ENCODE measurements around the gene LYSMD4. TPM values are rescaled to one million over a fixed set of nuclear protein-coding genes. Genes with fewer than 3 reads are reported as not detected.

Gene LYSMD4
- total RNA-seq, 1 donor from 2014 or later: 10.6 TPM

- H3K4me1 ChIP-seq: peaks cover 14% of the 10 kb centered on the region
- DNase-seq: no peak
- no peak overlapping the region for H3K27ac ChIP-seq
- intact Hi-C loops (cut with DNase I): no loop called here
- no peaks in the 10 kb centered on the region for H3K27me3 ChIP-seq (ENCODE audit: low read depth)
- no peaks in the 10 kb centered on the region for H3K9me3 ChIP-seq
- ATAC-seq: no peak
- H3K36me3 ChIP-seq: no peaks in the 10 kb centered on the region
- no peak for TF ChIP-seq CTCF (IDR thresholded peaks at IDR 0.05)
- H3K4me3 ChIP-seq: no peak overlapping the region
Observed at GRCh38 chr15:99721896-99722295, 11.3 kb downstream of the LYSMD4 start.

GRCh38 chr15:99721104-99721778 lies 12.0 kb downstream of the LYSMD4 start:
- Histone ChIP-seq H3K27ac (no peak overlapping the region), H3K27me3 (ENCODE audit: low read depth) (no peaks in the 10 kb centered on the region), H3K9me3 (no peaks in the 10 kb centered on the region), H3K4me1 (peaks cover 14% of the 10 kb centered on the region), H3K36me3 (no peaks in the 10 kb centered on the region), H3K4me3 (no peak overlapping the region)
- TF ChIP-seq CTCF (IDR thresholded peaks at IDR 0.05): no peak
- intact Hi-C loops (cut with DNase I): no loop called here
- ATAC-seq (peak; percentile 81 to 91), DNase-seq (no peak)

GRCh38 chr15:99720533-99720932 lies 12.7 kb downstream of the LYSMD4 start:
- no peak overlapping the region for H3K27ac ChIP-seq

GRCh38 chr15:99719096-99719541 lies 14.1 kb downstream of the LYSMD4 start:
- intact Hi-C loops (cut with DNase I): no loop called here
- Histone ChIP-seq H3K9me3 (no peaks in the 10 kb centered on the region), H3K4me1 (peaks cover 14% of the 10 kb centered on the region), H3K36me3 (peaks cover 19% of the 10 kb centered on the region), H3K27ac (no peak overlapping the region), H3K4me3 (no peak overlapping the region), H3K27me3 (ENCODE audit: low read depth) (no peaks in the 10 kb centered on the region)
- TF ChIP-seq CTCF (IDR thresholded peaks at IDR 0.05): no peak
- ATAC-seq (no peak), DNase-seq (no peak)

More at GRCh38 chr15:99720533-99720932, 12.7 kb downstream of the LYSMD4 start:
- Histone ChIP-seq H3K36me3 (peaks cover 5% of the 10 kb centered on the region), H3K27me3 (ENCODE audit: low read depth) (no peaks in the 10 kb centered on the region), H3K4me3 (no peak overlapping the region), H3K9me3 (no peaks in the 10 kb centered on the region), H3K4me1 (peaks cover 14% of the 10 kb centered on the region)
- intact Hi-C loops (cut with DNase I): no loop called here
- DNase-seq: no peak
- TF ChIP-seq CTCF (IDR thresholded peaks at IDR 0.05): no peak
- ATAC-seq: no peak

- intact Hi-C loops (cut with DNase I): no loop called here
- H3K4me1 ChIP-seq: peaks cover 14% of the 10 kb centered on the region
- ATAC-seq: no peak
- no peaks in the 10 kb centered on the region for H3K27me3 ChIP-seq (ENCODE audit: low read depth)
- no peak overlapping the region for H3K4me3 ChIP-seq
- TF ChIP-seq CTCF (IDR thresholded peaks at IDR 0.05): no peak
- no peak for DNase-seq
- peaks cover 24% of the 10 kb centered on the region for H3K36me3 ChIP-seq
- H3K27ac ChIP-seq: no peak overlapping the region
- no peaks in the 10 kb centered on the region for H3K9me3 ChIP-seq
Observed at GRCh38 chr15:99718421-99718820, 14.8 kb downstream of the LYSMD4 start.
